SK-MEL-5 (cell line): ENCODE data around the gene SLC36A2. TPM values are rescaled to one million over a fixed set of nuclear protein-coding genes. Genes with fewer than 3 reads are reported as not detected.

Experiments used
- DNase-seq: peaks from one replicate; pipeline ENCODE4 v3.0.0-alpha.2; 2016; ENCODE audit warnings: low read depth, low spot score
- in situ Hi-C: cut with HindIII; loops from 2 replicates; pipeline ENCODE4 v1.10.0; 2016; ENCODE audit warnings: low sequenced_read_pairs, high pct_unique_total_duplicates, low pct_unique_long_range_greater_than_20kb
- total RNA-seq: library from RNA; depleted of rRNA; stranded (reverse); fragments of >200 nt; shearing (Covaris generic); gene quantifications from 2 replicates; pipeline ENCODE4 v1.2.3, GENCODE V29; 2014

SLC36A2 gene
- total RNA-seq, 1 experiment from 2014 or later: not detected

GRCh38 chr5:151296478-151296830, 50.9 kb downstream of the SLC36A2 start:
- in situ Hi-C loops: no loop called here
- no peak for DNase-seq

- in situ Hi-C loops: no loop called here
- DNase-seq: no peak
These were observed 51.4 kb downstream of the SLC36A2 start for GRCh38 chr5:151295791-151296477.

GRCh38 chr5:151295138-151295537, 52.2 kb downstream of the SLC36A2 start:
- in situ Hi-C loops: no loop called here
- DNase-seq: no peak

GRCh38 chr5:151293624-151294023, 53.7 kb downstream of the SLC36A2 start:
- in situ Hi-C loops: no loop called here

GRCh38 chr5:151288180-151288579, 59.2 kb downstream of the SLC36A2 start:
- in situ Hi-C loops: no loop called here
- no peak for DNase-seq

More at GRCh38 chr5:151293624-151294023, 53.7 kb downstream of the SLC36A2 start:
- no peak for DNase-seq

GRCh38 chr5:151286246-151286645, 61.1 kb downstream of the SLC36A2 start:
- no peak for DNase-seq
- in situ Hi-C loops: no loop called here

- DNase-seq: no peak
- in situ Hi-C loops: no loop called here
These were observed 61.7 kb downstream of the SLC36A2 start for GRCh38 chr5:151285683-151286082.

- DNase-seq: peak; percentile 35
- in situ Hi-C loops: no loop called here
These were observed 62.9 kb downstream of the SLC36A2 start for GRCh38 chr5:151284392-151284967.

GRCh38 chr5:151283120-151283825, 64.1 kb downstream of the SLC36A2 start:
- in situ Hi-C loops: no loop called here
- no peak for DNase-seq

- in situ Hi-C loops: no loop called here
- no peak for DNase-seq
These were observed 66.2 kb downstream of the SLC36A2 start for GRCh38 chr5:151281001-151281639.

- in situ Hi-C loops: no loop called here
- DNase-seq: no peak
These were observed 66.9 kb downstream of the SLC36A2 start for GRCh38 chr5:151280443-151280842.

GRCh38 chr5:151278845-151279244, 68.5 kb downstream of the SLC36A2 start:
- in situ Hi-C loops: no loop called here
- DNase-seq: no peak

- in situ Hi-C loops: no loop called here
- DNase-seq: no peak
These were observed 71.6 kb downstream of the SLC36A2 start for GRCh38 chr5:151275803-151276202.

GRCh38 chr5:151274666-151275065, 72.7 kb downstream of the SLC36A2 start:
- in situ Hi-C loops: no loop called here
- no peak for DNase-seq

- DNase-seq: no peak
- in situ Hi-C loops: no loop called here
These were observed 76.0 kb downstream of the SLC36A2 start for GRCh38 chr5:151271336-151271735.

- no peak for DNase-seq
- in situ Hi-C loops: no loop called here
These were observed 76.8 kb downstream of the SLC36A2 start for GRCh38 chr5:151270599-151270998.

- in situ Hi-C loops: no loop called here
These were observed 79.7 kb downstream of the SLC36A2 start for GRCh38 chr5:151267491-151268260.

More at GRCh38 chr5:151267491-151268260, 79.7 kb downstream of the SLC36A2 start:
- no peak for DNase-seq
